Fibroblast of upper back skin (primary cell): Measurements from ENCODE around the gene ELAVL3.

Experiments used
- DNase-seq: peaks from one replicate; pipeline ENCODE4 v3.0.0-alpha.2; 2013

Gene ELAVL3

DNA sequence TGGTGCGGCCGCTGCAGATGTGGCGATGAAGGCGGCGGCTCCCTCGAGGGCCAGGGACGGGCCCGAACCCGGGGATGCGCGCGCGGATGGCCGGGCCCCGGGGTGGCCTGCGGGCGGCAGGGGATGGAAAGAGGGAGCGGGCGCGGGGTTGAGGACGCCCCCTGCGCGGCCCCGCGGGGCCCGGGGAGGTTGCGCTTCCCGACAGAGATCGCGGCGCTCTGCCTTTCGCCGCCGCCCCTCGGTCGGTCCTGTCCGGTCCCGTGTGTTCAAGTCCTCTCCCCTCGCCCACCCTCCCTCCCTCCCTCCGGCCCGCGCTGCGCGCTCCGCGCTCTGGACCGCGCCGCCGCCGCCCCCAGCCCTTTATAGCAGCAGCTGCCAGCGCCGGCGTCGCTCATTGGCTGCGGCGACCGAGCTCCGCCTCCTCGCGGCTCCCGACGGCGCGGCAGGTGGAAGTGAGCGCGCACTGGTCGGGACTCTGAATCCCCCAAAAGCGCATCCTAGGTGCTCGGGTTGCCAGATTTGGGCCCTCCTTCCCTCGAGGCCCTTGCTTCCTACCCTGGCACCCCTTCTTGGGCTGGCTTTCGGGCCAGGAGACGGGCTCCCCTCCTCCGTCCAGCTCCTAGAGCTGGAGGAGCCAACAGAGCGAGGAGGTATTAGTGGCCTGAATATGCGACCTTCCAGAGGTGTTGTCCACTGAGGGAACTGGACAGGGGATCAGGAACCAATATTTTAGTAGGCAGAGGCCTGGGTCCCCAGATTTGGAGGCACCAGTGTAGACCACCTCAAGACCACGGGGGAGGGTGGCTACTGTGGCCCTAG lies at the start of gene ELAVL3:
Gene ELAVL3 (minus strand): TSS at position 332 of the 819 bp plus-strand sequence. CDS start 438 bp downstream, outside the sequence.
- no peak for DNase-seq

DNA sequence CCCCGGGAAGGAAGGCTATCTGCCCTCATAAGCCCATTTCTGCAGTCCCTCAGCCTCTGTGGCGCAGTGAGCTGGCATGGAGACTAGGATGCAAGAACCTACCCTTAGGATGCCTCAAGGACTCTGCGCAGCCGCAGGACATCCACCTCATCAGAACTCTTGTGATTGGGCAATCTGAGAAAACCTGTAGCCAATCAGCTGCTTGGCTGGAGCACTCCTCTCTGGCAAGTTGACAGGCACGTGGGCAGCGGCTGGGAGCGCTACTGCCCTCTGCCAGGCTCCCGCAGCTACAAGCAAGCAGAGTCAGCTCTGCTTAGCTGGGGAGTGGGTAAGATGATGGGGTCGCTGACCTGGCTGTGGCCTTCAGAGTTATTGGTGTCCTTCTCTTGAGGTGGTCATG lies 49.6 kb upstream of the ELAVL3 start:
- peak; percentile 78 for DNase-seq

DNA sequence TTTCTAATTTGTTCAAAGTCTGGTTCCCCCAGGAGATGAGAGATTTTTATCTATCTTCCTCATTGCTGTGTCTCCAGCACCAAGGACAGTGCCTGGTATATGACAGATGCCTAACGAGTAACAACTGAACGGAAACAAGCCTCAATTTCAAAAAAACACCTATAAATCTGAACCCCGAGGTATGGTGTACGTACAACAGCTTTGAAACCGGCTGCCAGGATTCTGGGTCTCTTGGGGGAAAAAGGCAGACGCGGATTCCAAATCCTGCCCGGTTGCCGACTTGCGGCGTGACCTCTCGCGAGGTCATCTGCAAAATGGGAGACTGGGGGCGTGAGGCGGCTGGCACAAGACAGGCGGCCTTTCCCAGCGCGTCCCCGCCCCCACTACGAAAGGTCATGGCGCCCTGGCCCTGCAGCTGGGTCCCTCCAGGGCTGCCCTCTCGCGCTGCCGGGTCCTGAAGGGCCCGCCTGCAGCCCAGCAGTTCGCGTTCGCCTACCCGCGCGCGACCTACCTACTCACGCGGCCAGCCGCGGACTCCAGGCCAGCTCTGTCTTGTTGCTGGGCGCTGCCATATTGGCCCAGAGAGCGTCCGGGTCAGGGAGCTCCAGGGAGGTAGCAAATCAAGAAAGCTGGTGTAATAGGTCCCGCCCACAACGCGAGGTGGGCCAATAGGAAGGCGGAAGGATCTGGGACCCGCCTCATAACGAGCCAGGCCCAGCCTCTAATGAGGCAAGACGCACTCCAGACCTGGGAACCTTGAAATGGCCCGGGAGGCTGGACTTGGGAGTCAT lies 47.9 kb upstream of the ELAVL3 start, which contains the start of gene ECSIT:
Gene ECSIT (minus strand): TSS at position 584 of the 791 bp plus-strand sequence. CDS start 9,964 bp downstream, outside the sequence.
- DNase-seq = peak; percentile 99

DNA sequence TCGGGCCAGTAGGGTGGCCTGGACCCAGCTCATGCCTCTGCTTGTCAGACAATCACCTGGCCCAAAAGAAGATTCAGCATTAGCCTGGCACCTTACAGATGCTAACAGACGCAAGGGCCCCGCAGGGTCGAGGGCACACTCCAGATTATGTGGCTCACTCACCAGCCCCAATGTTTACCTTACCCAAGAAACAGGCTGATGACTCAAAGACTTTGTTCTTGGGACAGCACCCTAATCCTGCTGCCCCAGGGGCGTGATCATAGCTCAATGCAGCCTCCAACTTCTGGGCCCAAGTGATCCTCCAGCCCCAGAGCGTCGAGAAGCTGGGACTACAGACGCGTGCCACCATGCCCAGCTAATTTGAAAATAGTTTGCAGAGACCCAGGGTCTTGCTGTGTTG lies 38.3 kb upstream of the ELAVL3 start:
- DNase-seq = no peak

DNA sequence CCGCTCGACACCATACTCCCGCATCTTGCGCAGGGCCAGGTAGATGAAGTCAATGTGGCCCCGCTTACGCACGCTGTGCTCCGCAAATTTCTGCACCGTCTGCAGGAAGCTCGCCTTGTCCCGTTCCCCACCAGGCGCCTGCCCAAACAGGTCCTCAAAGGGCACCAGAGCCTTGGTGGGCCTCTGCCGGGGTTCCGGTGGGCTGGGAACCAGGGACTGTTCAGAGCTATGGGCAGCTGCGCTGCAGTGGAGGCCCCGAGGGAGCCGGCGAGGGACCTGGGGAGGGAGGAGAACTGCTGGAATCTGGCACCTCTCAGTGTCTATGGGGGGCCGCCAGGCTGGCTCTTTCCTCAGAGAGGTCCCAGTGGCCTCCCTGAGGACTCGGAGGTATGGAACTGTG lies 33.1 kb upstream of the ELAVL3 start:
- no peak for DNase-seq

DNA sequence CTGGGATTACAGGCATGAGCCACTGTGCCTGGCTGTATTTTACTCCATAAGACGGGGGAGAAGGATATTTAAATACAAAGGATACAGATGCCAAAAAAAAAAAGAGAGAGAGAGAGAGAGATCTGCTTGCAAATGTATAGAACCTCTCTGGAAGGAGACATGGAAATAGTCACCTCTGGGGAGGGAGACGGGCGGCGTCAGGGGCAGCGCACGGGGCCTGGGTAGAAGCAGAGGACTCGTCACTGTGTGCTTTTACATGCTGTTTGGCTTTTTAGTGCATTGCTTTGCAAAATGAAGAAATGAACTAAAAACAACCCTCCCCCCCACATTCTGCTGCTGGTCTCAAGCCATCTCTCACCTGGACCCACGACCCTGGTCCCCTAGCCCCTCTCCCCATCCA lies 29.6 kb upstream of the ELAVL3 start:
- DNase-seq = no peak

DNA sequence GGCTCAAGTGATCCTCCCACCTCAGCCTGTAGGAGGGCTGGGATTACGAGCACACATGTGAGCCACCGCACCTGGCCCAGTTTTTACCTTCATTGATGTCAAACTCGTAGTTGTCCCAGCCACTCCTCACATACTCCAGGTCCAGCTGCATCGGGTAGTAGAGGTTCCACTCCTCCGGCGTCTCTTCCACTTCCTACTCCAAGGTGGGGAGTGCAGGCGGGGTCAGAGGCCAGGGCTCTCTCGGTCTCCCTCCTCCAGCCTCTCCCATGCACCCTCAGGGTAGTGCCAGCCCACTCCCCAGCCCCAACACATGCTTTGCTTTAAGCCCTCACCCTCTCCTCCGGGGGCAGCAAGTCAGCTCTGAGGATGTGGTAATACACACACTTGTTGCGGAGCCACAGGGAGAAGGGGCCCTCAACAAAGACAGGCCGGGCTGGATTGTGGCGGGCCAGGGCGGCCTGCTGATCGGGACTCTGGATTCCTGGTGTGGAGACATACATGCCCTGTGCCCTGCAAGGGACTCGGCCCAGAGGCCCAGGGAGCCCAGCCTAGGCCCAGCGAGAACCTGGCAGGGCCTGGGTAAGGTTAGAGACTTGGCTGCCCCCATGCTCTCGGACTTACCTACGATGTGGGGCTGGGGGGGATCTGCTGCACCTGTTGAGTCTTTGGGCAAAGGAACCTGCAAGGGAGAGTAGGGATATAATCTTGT lies 26.7 kb upstream of the ELAVL3 start:
- no peak for DNase-seq

DNA sequence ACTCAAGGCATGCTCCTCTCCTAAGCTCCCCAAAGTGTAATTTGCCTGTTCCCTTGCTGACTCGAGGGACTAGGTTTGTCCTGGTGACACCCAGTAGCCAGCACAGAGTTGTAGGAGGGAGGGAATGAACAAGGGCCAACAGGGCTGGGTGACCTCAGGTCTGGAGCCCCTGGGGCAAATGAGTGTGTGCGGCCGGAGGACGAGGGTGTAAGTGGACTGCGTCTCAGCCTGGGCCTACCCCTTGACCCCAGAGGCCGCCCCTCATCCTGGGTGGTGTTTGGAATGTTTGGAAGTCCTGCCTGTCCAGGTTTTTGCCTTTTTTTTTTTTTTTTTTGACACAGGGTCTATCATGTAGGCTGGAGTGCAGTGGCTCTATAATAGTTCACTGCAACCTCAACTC lies 26.1 kb upstream of the ELAVL3 start:
- DNase-seq = no peak

DNA sequence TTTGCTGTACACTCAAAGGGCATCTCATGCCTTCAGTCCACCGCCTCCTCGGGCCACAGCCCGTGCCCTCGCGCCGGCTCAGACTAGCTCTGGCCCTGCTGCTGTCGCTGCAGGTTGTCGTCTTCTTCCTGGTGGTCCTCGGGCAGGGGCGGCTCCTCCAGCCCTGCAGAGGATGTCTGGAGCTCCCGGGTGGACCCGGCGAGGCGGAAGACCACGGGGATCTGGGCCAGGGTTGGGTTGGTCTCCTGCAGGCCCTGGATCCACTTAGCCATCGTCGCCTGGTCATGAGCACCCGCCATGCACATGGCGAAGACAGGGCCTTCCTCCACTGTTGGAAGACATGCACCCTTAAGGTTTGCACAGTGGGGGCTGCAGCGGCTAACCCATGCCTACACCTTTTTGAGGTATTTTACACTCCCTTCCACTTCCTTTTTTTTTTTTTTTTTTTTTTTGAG lies 25.3 kb upstream of the ELAVL3 start:
- DNase-seq = no peak

DNA sequence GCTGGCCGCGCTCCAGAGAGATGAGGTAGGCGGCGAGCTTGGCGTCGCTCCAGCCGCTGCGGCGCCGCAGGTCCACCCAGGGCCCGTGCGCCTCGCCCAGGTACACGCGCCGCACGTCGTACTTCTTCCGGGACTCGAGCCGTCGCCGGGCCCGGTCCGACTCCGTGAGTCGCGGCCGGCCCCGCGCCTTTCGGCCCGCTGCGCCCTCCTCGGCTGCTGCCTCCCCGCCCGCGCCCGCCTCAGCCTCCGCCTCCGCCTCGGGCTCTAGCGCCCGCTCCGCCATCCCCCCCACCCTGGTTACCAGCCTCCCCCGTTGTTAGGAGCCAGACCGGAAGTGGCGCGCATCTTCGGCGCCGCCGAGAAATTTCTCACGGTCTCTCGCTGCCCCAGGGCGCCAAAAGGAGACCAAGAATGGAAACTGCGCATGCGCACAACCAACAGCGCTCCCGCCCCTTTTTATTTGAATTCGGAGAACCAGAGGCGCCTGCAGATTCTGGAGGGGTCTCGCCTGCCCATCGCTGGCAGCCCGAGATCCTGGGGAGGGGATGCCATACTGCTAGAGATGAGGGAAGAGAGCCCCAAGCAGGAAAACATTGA lies 24.8 kb upstream of the ELAVL3 start, which contains the start of gene ZNF653:
Gene ZNF653 (minus strand): TSS at position 336 of the 597 bp plus-strand sequence. CDS start 53 bp downstream, at position 283.
- peak; percentile 96 for DNase-seq

DNA sequence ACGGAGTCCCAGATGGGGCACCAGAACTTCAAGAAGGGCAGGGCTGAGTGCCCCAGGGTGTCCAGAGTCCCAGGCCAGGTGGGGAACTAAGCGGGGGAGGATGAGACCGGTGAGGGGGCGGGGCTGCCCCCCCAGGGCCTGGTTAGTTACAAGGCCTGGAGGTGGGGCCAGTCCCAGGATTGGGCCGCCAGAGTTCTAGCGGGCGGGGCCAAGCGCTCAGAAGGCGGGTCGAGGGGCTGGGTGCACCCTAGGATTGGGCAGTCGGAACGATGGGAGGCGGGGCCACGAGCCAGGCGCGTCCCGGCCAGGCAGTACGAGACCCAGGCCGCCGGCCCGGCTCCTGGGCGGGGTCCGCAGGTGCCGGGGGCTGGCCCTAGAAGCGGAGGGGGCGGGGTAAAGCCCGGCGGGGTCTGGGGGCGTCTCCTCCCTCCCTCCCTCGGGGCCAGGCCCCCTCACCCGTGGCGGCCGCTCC lies 24.2 kb upstream of the ELAVL3 start:
- DNase-seq = peak; percentile 95

DNA sequence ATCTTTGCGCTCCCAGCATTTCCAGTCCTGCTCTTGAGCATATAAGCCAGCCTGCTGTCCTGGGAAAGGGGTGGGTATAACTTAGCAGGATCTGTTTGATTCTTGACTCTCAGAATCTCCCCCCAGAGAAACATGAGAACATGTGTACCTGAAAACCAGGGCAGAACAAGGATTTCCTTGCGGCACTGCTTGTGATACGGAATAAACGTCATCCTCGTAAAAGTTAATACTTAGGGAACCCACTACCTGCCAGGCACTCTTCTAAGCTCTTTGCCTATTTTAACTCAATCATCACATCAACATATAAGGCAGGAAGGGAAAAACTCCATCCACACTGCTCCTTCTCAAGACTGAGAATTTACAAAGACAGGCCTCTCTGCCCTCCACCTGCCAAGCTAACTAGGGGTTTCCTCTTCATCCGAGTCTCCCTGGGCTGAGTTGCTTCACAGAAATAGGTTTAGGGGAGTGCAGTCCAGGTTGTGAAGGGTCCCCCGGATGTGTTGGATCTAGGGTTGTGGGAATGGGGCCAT lies 23.7 kb upstream of the ELAVL3 start:
- DNase-seq = no peak

DNA sequence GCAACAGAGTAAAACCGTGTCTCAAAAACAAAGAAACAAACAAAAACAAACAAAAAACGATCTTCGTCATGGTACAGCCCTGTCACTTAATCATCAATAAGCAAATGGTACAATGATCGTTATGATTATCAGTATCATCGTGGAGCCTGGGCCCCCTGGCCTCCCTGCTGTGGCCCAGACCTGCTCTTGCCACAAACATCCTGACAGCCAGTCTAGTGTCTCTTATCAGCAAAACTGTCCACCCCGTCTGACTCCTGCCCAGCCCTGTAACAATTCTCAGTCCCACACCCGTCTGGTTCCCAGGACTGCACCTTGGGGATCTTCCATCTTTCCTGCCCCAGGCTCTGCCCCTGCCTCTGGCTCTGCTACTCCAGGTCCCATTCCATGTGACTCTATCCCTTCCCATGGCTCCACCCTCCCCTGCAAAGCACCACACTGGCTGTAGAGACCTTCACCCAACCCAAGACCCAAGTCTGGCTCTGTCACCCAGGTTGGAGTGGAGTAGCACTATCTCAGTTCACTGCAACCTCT lies 19.1 kb upstream of the ELAVL3 start:
- no peak for DNase-seq

DNA sequence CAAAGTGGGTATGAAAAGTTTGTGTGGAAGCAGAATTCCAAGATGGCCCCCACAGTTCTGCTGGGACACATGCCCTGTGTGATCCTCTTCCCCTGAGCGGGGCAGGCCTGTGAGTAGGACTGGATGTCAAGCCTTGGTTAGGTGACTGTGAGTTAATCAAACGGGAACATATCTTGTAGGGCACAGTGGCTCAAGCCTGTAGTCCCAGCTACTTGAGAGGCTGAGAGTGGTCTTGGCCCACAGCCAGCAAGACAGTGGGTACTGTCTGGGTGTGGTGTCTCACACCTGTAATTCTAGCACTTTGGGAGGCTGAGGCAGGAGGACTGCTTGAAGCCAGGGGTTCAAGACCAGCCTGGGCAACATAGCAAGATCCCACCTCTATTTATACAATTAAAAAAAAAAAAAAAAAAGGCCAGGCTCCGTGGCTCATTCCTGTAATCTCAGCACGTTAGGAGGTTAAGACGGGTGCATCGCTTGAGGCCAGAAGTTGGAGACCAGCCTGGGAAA lies 18.4 kb upstream of the ELAVL3 start:
- no peak for DNase-seq

DNA sequence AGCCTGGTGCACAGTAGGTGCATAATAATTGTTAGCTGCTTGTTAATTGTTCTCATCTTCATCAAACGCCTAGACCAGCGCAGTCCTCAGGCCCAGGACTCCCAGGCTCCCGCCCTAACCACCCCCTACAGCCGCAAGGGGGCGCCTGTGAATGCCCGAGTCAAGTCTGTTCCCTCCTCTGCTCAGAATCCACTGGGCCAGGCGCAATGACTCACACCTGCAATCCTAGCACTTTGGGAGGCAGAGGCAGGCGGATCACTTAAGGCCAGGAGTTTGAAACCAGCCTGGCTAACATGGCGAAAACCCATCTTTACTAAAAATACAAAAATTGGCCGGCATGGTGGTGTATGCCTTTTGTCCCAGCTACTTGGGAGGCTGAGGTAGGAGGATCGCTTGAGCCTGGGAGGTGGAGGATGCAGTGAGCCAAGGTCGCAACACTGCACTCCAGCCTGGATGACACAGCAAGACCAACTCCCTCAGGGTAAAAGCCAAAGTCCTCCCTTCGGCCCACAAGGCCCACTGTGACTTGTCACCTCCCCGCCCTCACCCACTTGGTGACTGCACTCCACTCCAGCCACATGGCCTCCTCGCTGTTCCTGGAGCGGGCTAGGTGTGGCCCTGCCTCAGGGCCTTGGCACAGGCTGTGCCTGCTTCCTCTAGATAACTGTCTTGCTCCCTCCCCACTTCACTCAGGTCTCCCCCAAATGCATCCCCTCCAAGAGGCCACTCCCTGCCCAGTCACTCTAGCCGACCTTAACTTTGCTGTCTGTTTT lies 15.7 kb upstream of the ELAVL3 start:
- peak; percentile 83 for DNase-seq

DNA sequence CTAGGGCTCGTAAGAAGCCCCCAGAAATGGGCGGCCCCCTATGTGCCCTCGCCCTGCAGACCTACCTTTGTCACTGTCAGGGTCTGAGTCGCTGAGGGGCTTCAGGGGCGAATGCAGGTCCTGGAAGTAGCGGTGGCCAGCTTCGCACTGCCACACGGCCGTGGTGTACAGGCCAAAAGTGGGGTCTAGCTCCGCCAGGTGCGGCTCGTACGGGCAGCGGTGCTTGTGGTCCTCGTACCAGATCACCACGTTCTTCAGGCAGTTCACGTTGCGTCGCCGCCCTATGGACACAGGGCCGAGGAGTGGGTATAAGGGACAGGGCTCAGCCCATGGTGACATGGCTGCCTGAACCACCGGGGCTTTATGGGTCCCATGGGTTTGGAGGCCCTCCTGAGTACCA lies 15.0 kb upstream of the ELAVL3 start:
- no peak for DNase-seq

DNA sequence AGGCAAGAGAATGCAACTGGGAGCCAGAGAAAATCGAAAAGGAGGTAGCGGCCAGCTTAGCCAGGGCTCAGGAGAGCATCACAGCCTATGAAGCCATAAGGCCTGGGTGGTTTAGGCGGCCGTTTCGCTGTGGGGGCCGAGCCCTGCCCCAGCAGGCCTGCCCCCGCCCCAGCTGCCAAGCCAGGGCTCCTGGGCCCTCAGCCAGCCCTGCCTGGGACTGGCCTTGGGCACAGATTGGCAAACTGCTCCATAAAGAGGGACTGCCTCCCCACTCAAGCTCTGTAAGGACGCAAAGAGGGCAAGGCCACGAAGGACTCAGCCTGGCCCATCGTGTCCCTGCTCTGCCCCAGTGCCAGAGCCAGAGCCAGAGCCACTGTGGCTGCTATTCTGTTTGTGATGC lies 14.6 kb upstream of the ELAVL3 start:
- no peak for DNase-seq

DNA sequence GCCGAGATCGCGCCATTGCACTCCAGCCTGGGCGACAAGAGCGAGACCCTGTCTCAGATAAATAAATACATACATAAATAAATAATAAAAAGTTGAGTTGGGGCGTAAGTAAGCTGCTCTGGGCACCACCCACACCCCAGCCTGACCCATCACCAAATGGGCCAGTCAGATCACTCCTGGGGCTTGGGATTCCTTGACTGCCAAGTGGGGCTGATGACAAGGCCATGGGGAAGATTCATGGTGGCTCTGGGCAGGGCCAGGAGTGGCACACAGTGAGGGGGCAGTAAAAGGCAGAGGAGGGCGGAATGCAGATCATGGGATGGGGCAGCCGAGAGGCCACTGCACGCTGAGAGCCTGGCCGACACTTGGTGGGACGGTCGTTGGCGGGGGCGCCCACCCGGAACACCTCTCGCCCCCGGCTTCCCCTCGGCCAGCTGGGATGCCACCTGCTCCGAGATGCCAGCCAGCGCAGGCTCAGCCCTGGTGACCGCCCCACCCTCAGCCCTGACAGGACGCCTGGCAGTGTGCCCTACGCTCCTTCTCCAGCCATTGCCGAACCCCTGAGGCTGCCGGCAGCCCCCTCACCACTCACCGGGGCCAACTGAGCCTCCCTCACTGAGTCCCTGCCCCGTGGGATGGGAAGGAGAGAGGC lies 13.9 kb upstream of the ELAVL3 start:
- no peak for DNase-seq

DNA sequence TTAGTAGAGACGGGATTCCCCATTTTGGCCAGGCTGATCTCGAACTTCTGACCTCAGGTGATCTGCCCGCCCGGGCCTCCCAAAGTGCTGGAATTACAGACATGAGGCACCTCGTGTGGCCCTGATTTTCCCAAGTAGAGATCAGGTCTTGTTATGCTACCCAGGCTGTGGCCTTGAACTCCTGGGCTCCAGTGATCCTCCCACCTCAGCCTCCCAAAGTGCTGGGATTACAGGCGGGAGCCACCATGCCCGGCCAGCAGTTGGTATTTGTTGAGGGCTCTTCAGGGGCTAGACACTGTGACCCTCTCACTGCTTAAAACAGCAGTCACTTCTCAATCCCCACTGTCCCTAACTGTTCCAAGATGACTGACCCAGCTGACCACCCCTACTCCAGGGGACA lies 8.5 kb upstream of the ELAVL3 start:
- no peak for DNase-seq
